HepG2 (cell line): Measurements from ENCODE around the gene SMIM36. TPM values are rescaled to one million over a fixed set of nuclear protein-coding genes. Genes with fewer than 3 reads are reported as not detected.

Source experiments
- ATAC-seq: fragments of 200-7000 bp; cut with Tn5 transposase; 3 replicates; pipeline ENCODE4 v1.9.1; 2020; ENCODE audit warnings: mild to moderate bottlenecking, moderate library complexity
- BruUV-seq: library from RNA; stranded (reverse); fragments of 400-500 nt; replicated peaks from 2 replicates; lab custom pipeline; 2021; lab: Mats Ljungman, UMichigan
- CTCF ChIA-PET: fragments of 300-600 bp; formaldehyde crosslinking; extraction: SDS; loops from one replicate; lab custom pipeline; 2021; ENCODE audit warnings: low total read pairs, inconsistent platforms, low intra/inter-chr PET ratio; lab: Yijun Ruan, JAX
- POLR2A ChIA-PET: fragments of 350-600 bp; sonication (Branson Sonifier 250); formaldehyde crosslinking; loops from one replicate; lab custom pipeline; 2020; ENCODE audit warnings: antibody characterized with exemption, inconsistent platforms; lab: Yijun Ruan, JAX
- DNase-seq: peaks from one replicate; pipeline ENCODE4 v3.0.0-alpha.2; 2015; ENCODE audit warnings: low spot score
- FAIRE-seq: peaks from 3 replicates; lab custom pipeline; 2011; peaks lifted over from hg19 to GRCh38; lab: Jason Lieb, UNC
- H2AFZ ChIP-seq: one replicate; pipeline ENCODE4 v1.6.1; 2011; ENCODE audit warnings: low read length, inconsistent platforms
- H3K27ac ChIP-seq: fragments of 300-600 bp; 3 replicates; pipeline ENCODE4 v1.8.0; 2011; ENCODE audit warnings: mixed run types, mild to moderate bottlenecking, mixed read lengths, low read length, inconsistent platforms; ENCODE audit not compliant: insufficient read depth; ENCODE audit errors: extremely low read length
- H3K27me3 ChIP-seq, 2 experiments: fragments of 200-600 bp in 1 of 2; 2 replicates in 1 of 2; 3 replicates in 1 of 2; pipeline versions ENCODE4 v1.6.0 to v1.8.0; 2011; ENCODE audit warnings: low read length in 2 of 2, mild to moderate bottlenecking in 2 of 2, moderate library complexity in 2 of 2, inconsistent platforms in 1 of 2; ENCODE audit not compliant: insufficient read depth in 2 of 2, control insufficient read depth in 1 of 2
- H3K36me3 ChIP-seq, 2 experiments: fragments of 200-600 bp in 1 of 2; replicated peaks in 1 of 2; 2 replicates in 1 of 2; 3 replicates in 1 of 2; pipeline versions ENCODE4 v1.5.1 to v1.8.0; 2011; ENCODE audit warnings: low read length in 2 of 2, inconsistent platforms in 1 of 2; ENCODE audit not compliant: insufficient read depth in 2 of 2, control insufficient read depth in 1 of 2
- H3K4me1 ChIP-seq: 2 replicates; pipeline ENCODE4 v1.5.1; 2012; ENCODE audit warnings: low read length, inconsistent platforms; ENCODE audit not compliant: insufficient read depth
- H3K4me2 ChIP-seq: 2 replicates; pipeline ENCODE4 v1.6.0; 2011; ENCODE audit warnings: low read depth, low read length, inconsistent platforms
- H3K4me3 ChIP-seq, 3 experiments: fragments of 200-600 bp in 1 of 3; sonication (generic), shearing (Covaris generic) in 1 of 3; replicated peaks in 1 of 3; 2 replicates each; pipeline ENCODE4 v1.5.1; 2011 to 2016; ENCODE audit warnings: low read length in 3 of 3, inconsistent platforms in 2 of 3, low read depth in 2 of 3, mild to moderate bottlenecking in 2 of 3, control low read depth in 1 of 3, mixed read lengths in 1 of 3; ENCODE audit not compliant: insufficient read depth in 1 of 3
- H3K79me2 ChIP-seq: one replicate; pipeline ENCODE4 v1.6.1; 2011; ENCODE audit warnings: low read length, inconsistent platforms; ENCODE audit not compliant: insufficient read depth
- H3K9ac ChIP-seq: 2 replicates; pipeline ENCODE4 v1.6.0; 2011; ENCODE audit warnings: mild to moderate bottlenecking, low read depth, low read length, inconsistent platforms; ENCODE audit not compliant: insufficient read depth
- H3K9me3 ChIP-seq: 2 replicates; pipeline ENCODE4 v1.5.1; 2012; ENCODE audit warnings: mild to moderate bottlenecking, low read length
- H4K20me1 ChIP-seq: 2 replicates; pipeline ENCODE4 v1.6.0; 2011; ENCODE audit warnings: inconsistent platforms, mild to moderate bottlenecking, low read length, moderate library complexity; ENCODE audit not compliant: insufficient read depth
- ATF2 ChIP-seq: sonication (generic); formaldehyde crosslinking; IDR thresholded peaks from 2 replicates; pipeline ENCODE4 v1.4.0; 2020; ENCODE audit warnings: missing genetic modification reagents
- ATF7 ChIP-seq, 2 experiments: fragments of 450-650 bp in 1 of 2; sonication (generic) in 1 of 2; formaldehyde crosslinking in 1 of 2; IDR thresholded peaks; 2 replicates each; pipeline versions ENCODE4 v1.4.0 to v1.6.1; 2016 to 2020; ENCODE audit warnings: antibody characterized with exemption in 1 of 2, mild to moderate bottlenecking in 1 of 2, missing genetic modification reagents in 1 of 2
- CEBPG ChIP-seq: IDR thresholded peaks from 2 replicates; pipeline ENCODE4 v1.6.1; 2016
- CEBPZ ChIP-seq: IDR thresholded peaks from 2 replicates; pipeline ENCODE4 v1.6.1; 2012; ENCODE audit warnings: low read length, improper control_type of control experiment
- CTCF ChIP-seq: sonication (generic); formaldehyde crosslinking; IDR thresholded peaks from 2 replicates; pipeline ENCODE4 v1.5.0; 2020; ENCODE audit warnings: mild to moderate bottlenecking, missing genetic modification reagents, moderate library complexity
- GATAD2A ChIP-seq: IDR thresholded peaks from 2 replicates; pipeline ENCODE4 v1.6.1; 2016
- PRDM15 ChIP-seq: sonication (generic); formaldehyde crosslinking; IDR thresholded peaks from 2 replicates; pipeline ENCODE4 v1.4.0; 2020; ENCODE audit warnings: missing genetic modification reagents
- ZNF205 ChIP-seq: IDR thresholded peaks from 2 replicates; pipeline ENCODE4 v1.6.1; 2018; ENCODE audit warnings: missing biosample characterization, missing genetic modification reagents
- ZNF691 ChIP-seq: sonication (generic); formaldehyde crosslinking; IDR thresholded peaks from 2 replicates; pipeline ENCODE4 v1.4.0; 2020; ENCODE audit warnings: missing genetic modification reagents, low read depth, mild to moderate bottlenecking, borderline replicate concordance
- WGBS: methylation state at CpG from one replicate; pipeline ENCODE4 v1.1.6; 2017; ENCODE audit warnings: low lambda C conversion rate; 5-methylcytosine and 5-hydroxymethylcytosine counted together
- in situ Hi-C: cut with HindIII; loops from 2 replicates; pipeline ENCODE4 v1.10.0; 2017; ENCODE audit warnings: low pct_unique_long_range_greater_than_20kb; ENCODE audit not compliant: extremely low pct_ligation_motif_present
- intact Hi-C: fragments of 100-400 bp; cut with micrococcal nuclease; formaldehyde crosslinking; loops from one replicate; pipeline ENCODE4 v1.10.0; 2022; ENCODE audit not compliant: unreplicated experiment
- polyA plus RNA-seq, 8 experiments: library from polyadenylated mRNA; depleted of rRNA in 3 of 8; stranded (reverse) in 7 of 8; unstranded in 1 of 8; fragments of >200 nt; fragmentation: Illumina TruSeq in 4 of 8; extraction: Trizol in 4 of 8; gene quantifications; 2 replicates each; pipeline versions ENCODE4 v1.2.1 to v1.2.3, GENCODE V29; 2011 to 2016; ENCODE audit warnings: low read depth in 4 of 8, missing spikeins in 1 of 8, mixed read lengths in 1 of 8; ENCODE audit not compliant: insufficient read depth in 1 of 8
- total RNA-seq, 5 experiments: library from RNA; depleted of rRNA; stranded (reverse); fragments of >200 nt; fragmentation: Illumina TruSeq; extraction: Trizol; gene quantifications; 2 replicates each; pipeline ENCODE4 v1.2.3, GENCODE V29; 2016; ENCODE audit warnings: low read depth in 1 of 5

Gene SMIM36
- total and polyA plus RNA-seq, 2 of the 13 experiments (the other 11 are each of a cell fraction or from before 2014, with no cell fraction given) = not detected

GRCh38 chr17:55500103-55500502 is 11.1 kb downstream of the SMIM36 start (continued):
- TF ChIP-seq CEBPZ = no peak

- DNase-seq = peak; percentile 28
- intact Hi-C loops (loop anchor here (5.0 kb wide), 1 partner anchor 39 kb away; no protein-coding TSS in a partner anchor), in situ Hi-C loops (no loop called here)
- Histone ChIP-seq H3K4me3 (no peak overlapping the region), H4K20me1 (no peaks in the 10 kb centered on the region), H3K4me2 (no peak overlapping the region; the same call in 1 of the 2 replicates), H3K4me1 (peaks cover 42% of the 10 kb centered on the region), H3K9ac (no peak overlapping the region), H2AFZ (peak overlapping the region; percentile 50), H3K27ac (no peak overlapping the region), H3K79me2 (no peaks in the 10 kb centered on the region), H3K27me3 (no peaks in the 10 kb centered on the region), H3K9me3 (no peaks in the 10 kb centered on the region), H3K36me3 (no peaks in the 10 kb centered on the region)
- no TSS peak for BruUV-seq
- ChIA-PET CTCF (no interaction called here), POLR2A (no interaction called here)
- WGBS = 60% methylated on average over 8 of the region's 8 CpGs
- ATAC-seq = no peak
- FAIRE-seq = peak; percentile 23
- TF ChIP-seq ZNF205 (CRISPR knock-in tag) (0 out of 2 replicates have a peak, but pooled peaks have one; percentile 29), CTCF (CRISPR knock-in tag) (0 out of 2 replicates have a peak, but pooled peaks have one; percentile 3), PRDM15 (CRISPR knock-in tag) (peak; percentile 82), CEBPG (CRISPR knock-in tag) (peak; percentile 72), ATF7 (IDR thresholded peaks at IDR 0.05) (peak; percentile 94), ATF7 (CRISPR knock-in tag; IDR thresholded peaks at IDR 0.05) (no peak), ZNF691 (CRISPR knock-in tag) (no peak), GATAD2A (CRISPR knock-in tag) (peak; percentile 36; the same call in 1 of the 2 replicates), ATF2 (CRISPR knock-in tag) (0 out of 2 replicates have a peak, but pooled peaks have one; percentile 36)
Measured at GRCh38 chr17:55496094-55496881, 15.0 kb downstream of the SMIM36 start.
